ENCODE results near the gene C5orf46.
"Not testable (repeated sequence)": the region's sequence is repeated elsewhere in the genome, so short reads cannot be mapped to it uniquely, and the experiment has no call there.

Gene C5orf46

DNA sequence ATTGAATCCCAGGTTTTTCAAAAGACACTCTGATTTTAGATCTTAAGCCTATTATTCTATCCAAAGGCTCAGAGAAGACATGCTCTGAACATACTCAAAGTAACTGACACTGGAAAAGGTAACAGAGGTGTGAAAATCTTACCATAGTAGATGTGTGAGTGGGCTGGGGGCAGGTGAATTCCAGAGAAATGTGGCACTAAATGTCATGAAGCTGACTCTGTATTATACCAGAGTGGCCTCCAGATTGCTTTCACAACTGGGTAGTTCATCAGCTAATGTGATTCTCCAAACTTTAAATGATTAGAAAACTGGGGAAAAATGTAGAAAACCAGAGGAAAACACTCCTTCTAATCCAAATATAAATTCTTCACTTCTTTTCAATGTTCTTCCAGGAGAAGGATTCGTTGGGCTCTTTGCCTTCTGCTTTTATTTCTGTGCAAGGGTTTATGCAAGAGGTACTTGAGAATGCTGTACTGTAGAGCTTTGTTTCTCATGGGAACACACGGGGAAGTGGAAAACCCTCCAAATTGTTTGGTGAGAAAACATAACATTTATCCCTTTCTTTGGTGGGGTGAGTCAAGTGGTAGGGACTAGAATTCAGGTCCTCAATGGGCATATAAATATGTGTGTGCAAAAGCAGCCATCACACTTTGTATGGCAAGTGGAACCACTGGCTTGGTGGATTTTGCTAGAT, 28.1 kb downstream of the C5orf46 start, which contains the start of gene SCGB3A2:
Gene SCGB3A2 (plus strand): TSS at position 646 of the 694 bp plus-strand sequence. CDS start 93 bp downstream, outside the sequence.
- no peak within 1 kb of the TSS for H3K27ac ChIP-seq

DNA sequence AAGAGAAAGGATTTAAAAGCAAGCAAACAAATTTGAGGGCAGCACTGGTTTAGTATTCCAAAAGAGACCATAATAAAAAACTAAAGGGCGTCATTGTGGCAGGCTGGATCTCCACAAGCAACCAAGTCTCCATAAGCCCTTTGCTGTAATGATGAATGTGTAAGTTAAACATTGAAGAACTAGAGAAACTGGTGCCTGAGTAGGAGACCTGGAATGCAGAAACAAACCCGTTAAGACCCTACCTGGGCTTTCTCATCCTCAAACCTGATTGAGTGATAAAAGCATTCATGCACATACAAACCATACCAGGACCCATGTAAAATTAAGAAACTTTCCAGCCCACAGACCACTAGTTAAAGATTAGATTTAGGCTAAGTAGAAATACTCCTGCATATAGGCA, 29.7 kb downstream of the C5orf46 start:
- TF ChIP-seq CTCF (conservative IDR thresholded peaks at IDR 0.05) = no peak
- no peak overlapping the region for H3K27ac ChIP-seq

More for the DNA sequence above, 28.1 kb downstream of the C5orf46 start, which contains the start of gene SCGB3A2:
- no peak for TF ChIP-seq CTCF (conservative IDR thresholded peaks at IDR 0.05)

DNA sequence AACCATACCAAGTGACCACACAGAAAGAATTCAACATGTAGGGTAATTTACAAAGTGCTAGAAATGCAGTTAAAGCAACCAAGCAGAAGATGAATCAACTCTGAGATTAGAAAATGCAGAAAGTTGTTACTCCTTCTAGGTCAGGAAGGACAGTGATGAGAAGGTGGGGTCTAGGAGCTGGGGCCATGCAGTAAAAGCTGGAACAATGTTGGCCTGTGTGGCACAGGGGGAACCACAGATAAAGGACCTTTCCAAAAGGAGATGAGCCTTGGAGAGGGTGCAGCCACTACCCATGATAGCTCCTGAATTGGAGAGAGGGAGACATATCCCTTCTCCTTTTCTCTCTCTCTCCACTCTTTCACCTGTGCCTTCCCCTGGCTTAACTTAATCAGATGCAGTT, 30.2 kb downstream of the C5orf46 start:
- no peak overlapping the region for H3K27ac ChIP-seq
- no peak for TF ChIP-seq CTCF (conservative IDR thresholded peaks at IDR 0.05)

- H3K27ac ChIP-seq = no peak overlapping the region
- TF ChIP-seq CTCF (conservative IDR thresholded peaks at IDR 0.05) = no peak
Measured at GRCh38 chr5:147874910-147875367, 31.4 kb downstream of the C5orf46 start.

- not testable (repeated sequence) for H3K27ac ChIP-seq
Measured at GRCh38 chr5:147874118-147874875, 32.0 kb downstream of the C5orf46 start.

- not testable (repeated sequence) for H3K27ac ChIP-seq
Measured at GRCh38 chr5:147872744-147873435, 33.4 kb downstream of the C5orf46 start.

DNA sequence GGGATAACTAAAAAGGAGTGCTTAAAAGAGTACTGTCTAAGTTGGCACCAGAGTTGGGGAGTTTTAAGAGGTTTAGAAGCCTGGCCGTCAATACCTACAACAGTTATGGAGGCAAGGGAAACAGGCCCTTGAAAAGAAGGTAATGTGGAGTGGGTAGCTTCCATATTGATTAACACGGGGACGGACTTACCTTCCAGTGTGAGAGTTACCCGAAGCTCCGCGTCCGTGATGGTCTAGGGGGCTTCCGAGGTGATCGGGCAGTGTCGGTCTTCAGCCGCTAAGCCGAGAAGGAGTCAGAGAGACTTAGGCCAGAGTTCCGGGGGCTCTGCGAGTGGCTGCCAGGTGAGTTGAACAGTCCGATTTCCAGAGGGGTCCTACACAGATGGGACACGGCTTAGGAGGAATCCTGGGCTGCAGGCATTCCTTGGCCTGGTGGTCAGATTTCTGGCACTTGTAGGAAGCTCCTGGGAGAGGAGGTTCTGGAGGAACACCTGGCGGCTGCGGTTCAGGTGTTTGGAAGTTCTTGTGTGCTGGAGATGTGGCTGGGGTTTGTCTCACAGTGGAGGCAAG, 34.3 kb downstream of the C5orf46 start:
- not testable (repeated sequence) for H3K27ac ChIP-seq

DNA sequence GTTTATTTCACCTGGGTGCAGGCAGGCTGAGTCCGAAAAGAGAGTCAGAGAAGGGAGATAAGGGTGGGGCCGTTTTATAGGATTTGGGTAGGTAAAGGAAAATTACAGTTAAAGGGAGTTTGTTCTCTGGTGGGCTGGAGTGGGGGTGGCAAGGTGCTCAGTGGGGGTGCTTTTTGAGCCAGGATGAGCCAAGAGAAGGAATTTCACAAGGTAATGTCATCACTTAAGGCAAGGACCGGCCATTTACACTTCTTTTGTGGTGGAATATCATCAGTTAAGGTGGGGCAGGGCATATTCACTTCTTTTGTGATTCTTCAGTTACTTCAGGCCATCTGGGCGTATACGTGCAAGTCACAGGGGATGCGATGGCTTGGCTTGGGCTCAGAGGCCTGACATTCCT, 36.4 kb downstream of the C5orf46 start:
- not testable (repeated sequence) for H3K27ac ChIP-seq

- no peak overlapping the region for H3K27ac ChIP-seq
- TF ChIP-seq CTCF (conservative IDR thresholded peaks at IDR 0.05) = no peak
Measured at GRCh38 chr5:147869112-147869511, 37.2 kb downstream of the C5orf46 start.

All from VCaP (cell line).